ENCODE data around the gene DNAJC27.

Gene DNAJC27

DNA sequence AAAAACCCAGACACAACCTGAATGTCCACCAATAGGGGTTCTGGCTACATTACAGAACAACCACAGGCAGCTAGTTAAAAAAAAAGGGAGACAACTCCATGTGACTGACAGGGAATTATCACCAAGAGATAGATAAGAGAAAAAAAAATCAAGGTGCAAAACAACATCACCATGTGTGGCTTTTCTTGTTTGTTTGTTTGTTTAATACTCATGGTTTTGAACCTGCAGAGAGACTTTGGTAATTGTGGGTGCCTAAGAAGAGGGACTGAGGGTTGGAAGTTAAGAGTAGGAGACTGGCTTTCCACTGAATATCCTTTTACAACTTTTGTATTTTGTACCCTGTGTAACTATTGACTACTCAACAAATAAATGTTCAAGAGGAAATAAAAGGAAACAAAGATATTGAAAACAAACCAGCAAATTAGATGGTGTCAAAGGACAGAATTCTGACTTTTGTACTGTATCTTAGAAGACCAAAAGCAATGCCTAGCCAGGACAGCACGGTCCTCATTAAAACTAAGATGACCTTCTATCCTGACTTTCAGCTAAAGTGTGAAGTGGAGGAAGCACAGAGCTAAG lies 22.5 kb upstream of the DNAJC27 start:
- FAIRE-seq, result no peak
- DNase-seq (ENCODE audit: insufficient read length, low spot score), result no peak
- TF ChIP-seq POLR2AphosphoS5 (IDR thresholded peaks at IDR 0.05; ENCODE audit: low read depth, low read length) (no peak), POLR2A (IDR thresholded peaks at IDR 0.05; ENCODE audit: low read depth, low read length) (no peak), POU2F2 (IDR thresholded peaks at IDR 0.05; ENCODE audit: low read depth, low read length) (no peak), PAX5 (IDR thresholded peaks at IDR 0.05; ENCODE audit: insufficient read depth, low read length, severe bottlenecking) (no peak), TAF1 (IDR thresholded peaks at IDR 0.05; ENCODE audit: low read depth, low read length) (no peak), SPI1 (IDR thresholded peaks at IDR 0.05; ENCODE audit: low read depth, low read length) (no peak)

DNA sequence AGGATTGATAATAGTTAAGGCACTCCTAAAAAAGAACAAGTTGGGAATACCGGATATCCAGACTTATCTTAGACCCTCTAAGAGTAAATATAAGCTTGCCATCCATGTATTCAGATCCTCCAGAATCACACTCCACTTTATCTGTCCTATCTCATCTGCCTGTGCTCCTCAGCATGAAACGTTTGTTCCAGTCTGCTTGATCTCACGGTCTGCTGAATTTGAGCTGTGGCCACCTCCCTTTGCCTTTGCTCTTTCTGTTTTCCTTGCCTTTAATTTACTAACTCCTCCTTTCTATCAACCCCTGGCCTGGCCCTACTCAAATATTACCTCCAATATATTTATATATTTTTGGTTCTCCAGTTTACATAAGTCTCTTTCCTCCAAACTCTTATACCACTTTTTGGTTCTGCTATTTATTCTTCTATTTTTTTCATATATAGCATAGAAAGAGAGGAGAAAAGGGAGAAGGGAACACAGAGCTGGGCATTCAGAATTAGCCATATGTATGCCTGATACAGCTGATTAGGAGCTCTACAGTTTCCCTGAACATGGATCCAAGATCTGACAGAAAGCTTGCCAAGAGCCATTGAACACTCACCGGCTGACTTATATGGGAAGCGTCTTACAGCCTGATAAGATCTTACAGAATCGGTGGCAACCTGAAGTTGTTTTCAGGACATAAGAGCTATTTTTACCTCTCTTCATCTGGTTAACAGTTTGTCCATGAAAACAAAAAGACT lies 21.8 kb upstream of the DNAJC27 start:
- no peak for DNase-seq (ENCODE audit: insufficient read length, low spot score)
- FAIRE-seq, result no peak
- no peak for TF ChIP-seq POLR2A (IDR thresholded peaks at IDR 0.05; ENCODE audit: low read depth, low read length)
- no peak for TF ChIP-seq POU2F2 (IDR thresholded peaks at IDR 0.05; ENCODE audit: low read depth, low read length)
- TF ChIP-seq PAX5 (IDR thresholded peaks at IDR 0.05; ENCODE audit: insufficient read depth, low read length, severe bottlenecking), result no peak
- no peak for TF ChIP-seq SPI1 (IDR thresholded peaks at IDR 0.05; ENCODE audit: low read depth, low read length)
- TF ChIP-seq TAF1 (IDR thresholded peaks at IDR 0.05; ENCODE audit: low read depth, low read length), result no peak
- TF ChIP-seq POLR2AphosphoS5 (IDR thresholded peaks at IDR 0.05; ENCODE audit: low read depth, low read length), result no peak

- TF ChIP-seq PAX5 (IDR thresholded peaks at IDR 0.05; ENCODE audit: insufficient read depth, low read length, severe bottlenecking) (no peak), POLR2AphosphoS5 (IDR thresholded peaks at IDR 0.05; ENCODE audit: low read depth, low read length) (no peak), POU2F2 (IDR thresholded peaks at IDR 0.05; ENCODE audit: low read depth, low read length) (no peak), SPI1 (IDR thresholded peaks at IDR 0.05; ENCODE audit: low read depth, low read length) (no peak), POLR2A (IDR thresholded peaks at IDR 0.05; ENCODE audit: low read depth, low read length) (no peak), TAF1 (IDR thresholded peaks at IDR 0.05; ENCODE audit: low read depth, low read length) (no peak)
- FAIRE-seq (no peak), DNase-seq (ENCODE audit: insufficient read length, low spot score) (no peak)
Observed at GRCh38 chr2:24986372-24986771, 14.6 kb upstream of the DNAJC27 start.

GRCh38 chr2:24985511-24985910 lies 13.8 kb upstream of the DNAJC27 start:
- TF ChIP-seq TAF1 (IDR thresholded peaks at IDR 0.05; ENCODE audit: low read depth, low read length), result no peak
- no peak for TF ChIP-seq POLR2AphosphoS5 (IDR thresholded peaks at IDR 0.05; ENCODE audit: low read depth, low read length)
- TF ChIP-seq POU2F2 (IDR thresholded peaks at IDR 0.05; ENCODE audit: low read depth, low read length), result no peak
- TF ChIP-seq POLR2A (IDR thresholded peaks at IDR 0.05; ENCODE audit: low read depth, low read length), result no peak
- TF ChIP-seq PAX5 (IDR thresholded peaks at IDR 0.05; ENCODE audit: insufficient read depth, low read length, severe bottlenecking), result no peak
- no peak for TF ChIP-seq SPI1 (IDR thresholded peaks at IDR 0.05; ENCODE audit: low read depth, low read length)
- FAIRE-seq (no peak), DNase-seq (ENCODE audit: insufficient read length, low spot score) (no peak)

DNA sequence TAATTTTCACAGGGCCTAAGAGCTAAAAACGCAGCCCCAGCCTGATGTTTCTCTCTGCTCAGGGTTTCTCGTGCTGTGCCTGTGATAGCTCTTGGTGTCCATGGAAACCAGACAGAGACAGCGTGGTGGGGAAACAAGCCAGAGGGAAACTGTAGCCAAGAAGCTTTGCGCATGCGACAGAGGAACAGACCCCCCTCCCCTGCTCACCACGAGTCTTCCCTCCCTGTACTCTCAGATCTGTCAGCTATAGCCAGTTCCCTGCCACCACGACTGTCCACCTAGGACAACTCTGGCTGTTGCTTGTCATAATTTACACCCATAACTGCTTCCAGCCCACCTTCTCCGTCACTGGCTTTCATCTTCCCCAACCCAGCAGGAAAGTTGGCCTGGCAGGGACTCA lies 13.2 kb upstream of the DNAJC27 start:
- TF ChIP-seq TAF1 (IDR thresholded peaks at IDR 0.05; ENCODE audit: low read depth, low read length) (no peak), POLR2AphosphoS5 (IDR thresholded peaks at IDR 0.05; ENCODE audit: low read depth, low read length) (no peak), POU2F2 (IDR thresholded peaks at IDR 0.05; ENCODE audit: low read depth, low read length) (no peak), POLR2A (IDR thresholded peaks at IDR 0.05; ENCODE audit: low read depth, low read length) (no peak), PAX5 (IDR thresholded peaks at IDR 0.05; ENCODE audit: insufficient read depth, low read length, severe bottlenecking) (no peak), SPI1 (IDR thresholded peaks at IDR 0.05; ENCODE audit: low read depth, low read length) (no peak)
- DNase-seq (ENCODE audit: insufficient read length, low spot score) (no peak), FAIRE-seq (no peak)

DNA sequence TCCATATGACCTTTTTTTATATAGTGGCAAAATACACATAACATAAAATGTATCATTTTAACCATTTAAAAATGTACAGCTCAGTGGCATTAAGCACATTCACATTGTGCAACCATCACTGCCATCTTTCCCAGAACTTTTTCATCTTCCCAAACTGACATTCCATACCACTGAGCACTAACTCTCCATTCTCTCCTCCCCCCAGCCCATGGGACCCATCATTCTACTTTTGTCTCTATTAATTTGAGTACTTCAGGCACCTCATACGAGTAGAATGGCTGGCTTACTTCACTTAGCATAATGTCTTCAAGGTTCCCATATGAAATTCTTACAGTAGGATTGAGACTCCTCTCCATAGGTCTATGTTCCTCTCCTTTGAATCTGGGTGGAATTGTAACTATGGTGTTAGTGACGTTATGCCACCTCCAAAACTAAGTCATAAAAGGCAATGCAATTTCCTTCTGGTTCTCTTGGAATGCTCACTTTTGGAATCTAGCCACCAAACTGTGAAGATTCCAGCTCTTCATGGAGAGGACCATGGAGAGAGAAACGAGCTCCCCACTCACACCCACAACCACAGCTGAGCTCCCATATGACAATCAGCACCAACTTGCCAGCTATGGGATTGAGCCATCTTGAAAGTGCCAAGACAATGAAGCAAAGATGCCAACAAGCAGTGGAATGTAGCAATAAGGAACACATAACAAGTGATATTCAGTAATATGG lies 9.8 kb upstream of the DNAJC27 start:
- FAIRE-seq (no peak), DNase-seq (ENCODE audit: insufficient read length, low spot score) (no peak)
- TF ChIP-seq PAX5 (IDR thresholded peaks at IDR 0.05; ENCODE audit: insufficient read depth, low read length, severe bottlenecking), result no peak
- no peak for TF ChIP-seq TAF1 (IDR thresholded peaks at IDR 0.05; ENCODE audit: low read depth, low read length)
- TF ChIP-seq POLR2A (IDR thresholded peaks at IDR 0.05; ENCODE audit: low read depth, low read length), result no peak
- TF ChIP-seq POU2F2 (IDR thresholded peaks at IDR 0.05; ENCODE audit: low read depth, low read length), result no peak
- no peak for TF ChIP-seq POLR2AphosphoS5 (IDR thresholded peaks at IDR 0.05; ENCODE audit: low read depth, low read length)
- no peak for TF ChIP-seq SPI1 (IDR thresholded peaks at IDR 0.05; ENCODE audit: low read depth, low read length)

GRCh38 chr2:24978661-24979060 lies 6.9 kb upstream of the DNAJC27 start:
- DNase-seq (ENCODE audit: insufficient read length, low spot score) (no peak), FAIRE-seq (no peak)
- TF ChIP-seq POLR2AphosphoS5 (IDR thresholded peaks at IDR 0.05; ENCODE audit: low read depth, low read length), result no peak
- no peak for TF ChIP-seq SPI1 (IDR thresholded peaks at IDR 0.05; ENCODE audit: low read depth, low read length)
- no peak for TF ChIP-seq TAF1 (IDR thresholded peaks at IDR 0.05; ENCODE audit: low read depth, low read length)
- no peak for TF ChIP-seq POU2F2 (IDR thresholded peaks at IDR 0.05; ENCODE audit: low read depth, low read length)
- no peak for TF ChIP-seq POLR2A (IDR thresholded peaks at IDR 0.05; ENCODE audit: low read depth, low read length)
- TF ChIP-seq PAX5 (IDR thresholded peaks at IDR 0.05; ENCODE audit: insufficient read depth, low read length, severe bottlenecking), result no peak

DNA sequence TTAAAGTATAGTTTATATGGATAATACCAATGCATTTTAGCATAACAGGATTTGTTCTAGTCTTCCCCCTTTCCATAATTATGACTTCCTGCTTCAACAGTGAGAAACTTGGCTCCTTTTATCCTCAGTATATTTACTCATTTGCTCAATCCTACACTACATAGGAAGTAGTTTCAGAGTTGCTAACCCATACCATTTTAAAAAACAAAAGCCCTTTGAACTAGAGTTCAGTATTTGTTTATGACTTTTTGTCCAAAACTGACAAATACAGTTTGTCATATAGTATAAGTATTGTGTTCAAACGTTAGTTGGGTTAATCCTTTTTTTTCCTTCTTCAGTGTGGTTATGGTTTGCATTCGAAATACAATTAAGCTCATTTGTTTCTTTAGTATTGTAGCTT lies 5.9 kb upstream of the DNAJC27 start:
- FAIRE-seq (no peak), DNase-seq (ENCODE audit: insufficient read length, low spot score) (no peak)
- TF ChIP-seq POU2F2 (IDR thresholded peaks at IDR 0.05; ENCODE audit: low read depth, low read length) (no peak), TAF1 (IDR thresholded peaks at IDR 0.05; ENCODE audit: low read depth, low read length) (no peak), POLR2A (IDR thresholded peaks at IDR 0.05; ENCODE audit: low read depth, low read length) (no peak), PAX5 (IDR thresholded peaks at IDR 0.05; ENCODE audit: insufficient read depth, low read length, severe bottlenecking) (no peak), POLR2AphosphoS5 (IDR thresholded peaks at IDR 0.05; ENCODE audit: low read depth, low read length) (no peak), SPI1 (IDR thresholded peaks at IDR 0.05; ENCODE audit: low read depth, low read length) (no peak)

DNA sequence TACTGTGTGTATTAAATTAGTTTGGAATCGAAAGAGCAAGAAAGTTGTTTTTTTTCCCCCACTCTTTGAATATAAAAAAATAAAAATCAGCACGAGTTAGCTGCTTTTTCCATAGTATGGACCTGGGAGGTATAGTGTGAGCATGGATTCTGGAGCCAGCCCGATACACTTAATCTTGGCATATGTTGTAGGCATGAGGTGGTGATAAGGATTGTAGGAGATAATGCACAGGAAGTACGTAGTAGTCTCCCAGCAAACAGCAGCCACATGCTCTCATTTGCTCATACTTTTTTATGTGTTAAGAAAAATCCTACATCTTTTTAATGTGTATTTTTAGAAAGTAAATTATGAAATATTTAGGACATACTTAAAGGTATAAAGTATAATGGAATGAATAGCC lies 2.1 kb upstream of the DNAJC27 start:
- FAIRE-seq, result no peak
- no peak for DNase-seq (ENCODE audit: insufficient read length, low spot score)
- TF ChIP-seq PAX5 (IDR thresholded peaks at IDR 0.05; ENCODE audit: insufficient read depth, low read length, severe bottlenecking), result no peak
- TF ChIP-seq POLR2AphosphoS5 (IDR thresholded peaks at IDR 0.05; ENCODE audit: low read depth, low read length), result no peak
- TF ChIP-seq SPI1 (IDR thresholded peaks at IDR 0.05; ENCODE audit: low read depth, low read length), result no peak
- no peak for TF ChIP-seq TAF1 (IDR thresholded peaks at IDR 0.05; ENCODE audit: low read depth, low read length)
- TF ChIP-seq POU2F2 (IDR thresholded peaks at IDR 0.05; ENCODE audit: low read depth, low read length), result no peak
- no peak for TF ChIP-seq POLR2A (IDR thresholded peaks at IDR 0.05; ENCODE audit: low read depth, low read length)
